Measurements from ENCODE around the gene FBRS.
"Not testable (repeated sequence)": the region's sequence is repeated elsewhere in the genome, so short reads cannot be mapped to it uniquely, and the experiment has no call there.

The FBRS gene

GRCh38 chr16:30700491-30700890 lies 42.3 kb downstream of the FBRS start:
- DNase-seq = no peak

DNA sequence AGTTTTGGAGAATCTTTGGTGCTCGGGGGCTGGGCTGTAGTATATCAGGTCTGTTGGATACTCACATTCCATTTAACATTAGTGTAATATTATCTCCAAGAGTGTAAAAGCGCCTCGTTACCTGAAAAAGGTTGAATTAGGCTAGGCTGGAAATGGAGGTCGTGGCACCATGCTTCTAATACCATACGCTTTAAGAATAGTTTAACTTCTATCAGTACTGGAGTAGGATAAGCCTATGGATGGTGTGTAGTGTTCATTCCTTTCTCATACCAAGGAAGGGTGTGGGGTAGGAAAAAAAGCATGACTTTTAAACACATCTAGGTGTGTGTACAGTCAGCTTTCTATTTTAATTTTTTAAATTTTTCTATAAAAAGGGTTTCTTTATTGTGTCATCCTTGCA lies 42.7 kb downstream of the FBRS start:
- no peak for DNase-seq

DNA sequence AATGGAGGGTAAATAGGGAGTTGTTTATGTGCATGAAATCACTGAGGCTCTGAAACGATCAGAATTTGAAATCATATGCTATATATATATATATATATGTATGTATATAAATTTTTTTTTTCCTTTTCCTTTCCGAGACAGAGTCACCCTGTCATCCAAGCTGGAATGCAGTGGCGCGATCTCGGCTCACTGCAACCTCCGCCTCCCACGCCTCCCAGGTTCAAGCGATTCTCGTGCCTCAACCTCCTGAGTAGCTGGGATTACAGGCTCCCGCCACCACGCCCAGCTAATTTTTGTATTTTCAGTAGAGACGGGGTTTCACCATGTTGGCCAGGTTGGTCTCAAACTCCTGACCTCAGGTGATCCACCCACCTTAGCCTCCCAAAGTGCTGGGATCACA lies 44.8 kb downstream of the FBRS start:
- not testable (repeated sequence) for DNase-seq

GRCh38 chr16:30703971-30704370 lies 45.7 kb downstream of the FBRS start:
- no peak for DNase-seq

- no peak for DNase-seq
These were observed 47.8 kb downstream of the FBRS start for GRCh38 chr16:30706046-30706445.

- no peak for DNase-seq
These were observed 52.7 kb downstream of the FBRS start for GRCh38 chr16:30710971-30711370.

- DNase-seq = no peak
These were observed 53.5 kb downstream of the FBRS start for GRCh38 chr16:30711712-30712111.

DNA sequence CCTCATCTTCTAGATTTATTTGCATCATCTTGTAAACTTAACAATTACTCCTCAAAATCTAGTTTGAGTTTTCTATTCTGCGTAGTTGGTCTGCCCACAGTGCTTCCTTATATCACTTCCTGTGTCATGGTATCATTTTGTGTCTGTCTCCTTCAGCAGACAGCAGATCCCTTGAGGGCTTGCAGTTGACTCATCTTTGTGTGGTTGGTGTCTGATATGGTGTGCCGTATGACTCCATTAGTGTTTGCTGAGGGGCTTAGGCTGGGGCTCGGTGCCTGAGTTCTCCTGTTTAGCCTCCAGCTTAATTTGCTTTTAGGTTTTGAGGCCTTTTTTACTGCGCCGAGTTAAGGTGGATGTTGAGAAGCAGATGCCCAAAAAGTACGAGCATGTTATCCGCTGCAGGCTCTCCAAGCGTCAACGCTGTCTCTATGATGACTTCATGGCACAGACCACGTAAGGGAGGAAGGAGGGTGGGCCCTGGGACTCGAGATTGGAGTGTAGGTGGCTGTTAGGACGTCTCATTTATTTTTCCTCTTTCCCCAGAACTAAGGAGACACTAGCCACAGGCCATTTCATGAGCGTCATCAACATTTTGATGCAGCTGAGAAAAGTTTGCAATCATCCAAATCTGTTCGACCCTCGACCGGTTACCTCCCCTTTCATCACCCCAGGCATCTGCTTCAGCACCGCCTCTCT lies 57.7 kb downstream of the FBRS start:
- DNase-seq = no peak

DNA sequence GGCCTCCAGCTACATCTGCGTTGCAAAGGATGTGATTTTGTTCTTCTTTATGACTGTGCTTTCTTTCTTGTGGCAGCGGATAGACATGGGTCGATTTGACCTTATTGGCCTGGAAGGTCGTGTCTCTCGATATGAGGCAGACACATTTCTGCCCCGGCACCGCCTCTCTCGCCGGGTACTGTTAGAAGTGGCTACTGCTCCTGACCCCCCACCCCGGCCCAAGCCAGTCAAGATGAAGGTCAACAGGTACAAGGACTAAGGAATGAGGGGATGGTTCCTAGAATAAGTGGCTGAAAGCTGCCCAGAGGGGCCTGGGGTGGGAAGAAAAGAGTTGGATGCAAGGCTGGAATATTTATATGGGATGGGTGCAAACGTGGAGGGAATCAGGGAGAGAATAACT lies 61.9 kb downstream of the FBRS start:
- DNase-seq = no peak
